Mesendoderm (in vitro differentiated cells): ENCODE results near the gene ZNF789.
"Not testable (repeated sequence)": the region's sequence is repeated elsewhere in the genome, so short reads cannot be mapped to it uniquely, and the experiment has no call there.

Source experiments
- DNase-seq: peaks from one replicate; pipeline ENCODE4 v3.0.0; 2013
- H2AK5ac ChIP-seq: 2 replicates; pipeline ENCODE4 v1.6.1; 2013; ENCODE audit warnings: low read length, inconsistent platforms
- H2BK120ac ChIP-seq: 2 replicates; pipeline ENCODE4 v1.6.1; 2013; ENCODE audit warnings: low read depth, mild to moderate bottlenecking, low read length, moderate library complexity, mixed read lengths
- H2BK15ac ChIP-seq: replicated peaks from 2 replicates; pipeline ENCODE4 v1.6.1; 2013; ENCODE audit warnings: low read depth, mild to moderate bottlenecking, moderate library complexity
- H2BK5ac ChIP-seq: 2 replicates; pipeline ENCODE4 v1.6.1; 2013; ENCODE audit warnings: low read length, inconsistent platforms
- H3K18ac ChIP-seq: 2 replicates; pipeline ENCODE4 v1.6.1; 2013; ENCODE audit warnings: mild to moderate bottlenecking, low read length, mixed read lengths
- H3K23ac ChIP-seq: one replicate; pipeline ENCODE4 v1.6.1; 2013; ENCODE audit warnings: low read length
- H3K27ac ChIP-seq: 2 replicates; pipeline ENCODE4 v1.5.1; 2013; ENCODE audit warnings: low read depth, mild to moderate bottlenecking, inconsistent platforms, low read length, moderate library complexity
- H3K27me3 ChIP-seq: 2 replicates; pipeline ENCODE4 v1.6.1; 2013; ENCODE audit warnings: low read length, control low read depth, mild to moderate bottlenecking, inconsistent platforms; ENCODE audit not compliant: insufficient read depth, poor library complexity
- H3K36me3 ChIP-seq: 2 replicates; pipeline ENCODE4 v1.6.1; 2013; ENCODE audit warnings: low read length, inconsistent platforms; ENCODE audit not compliant: control insufficient read depth, insufficient read depth
- H3K4ac ChIP-seq: one replicate; pipeline ENCODE4 v1.6.1; 2013; ENCODE audit warnings: low read depth, mild to moderate bottlenecking, low read length, moderate library complexity
- H3K4me1 ChIP-seq: 2 replicates; pipeline ENCODE4 v1.6.1; 2013; ENCODE audit warnings: low read depth, low read length, inconsistent platforms; ENCODE audit not compliant: control insufficient read depth
- H3K4me2 ChIP-seq: 2 replicates; pipeline ENCODE4 v1.6.1; 2013; ENCODE audit warnings: low read length
- H3K4me3 ChIP-seq: 2 replicates; pipeline ENCODE4 v1.5.1; 2013; ENCODE audit warnings: mild to moderate bottlenecking, low read length
- H3K56ac ChIP-seq: one replicate; pipeline ENCODE4 v1.6.1; 2013; ENCODE audit warnings: low read length
- H3K79me1 ChIP-seq: 2 replicates; pipeline ENCODE4 v1.6.1; 2013; ENCODE audit warnings: low read length, inconsistent platforms
- H3K79me2 ChIP-seq: 2 replicates; pipeline ENCODE4 v1.6.1; 2013; ENCODE audit warnings: mild to moderate bottlenecking, low read length; ENCODE audit not compliant: control insufficient read depth, insufficient read depth
- H3K9ac ChIP-seq: 2 replicates; pipeline ENCODE4 v1.6.1; 2013; ENCODE audit warnings: low read length, inconsistent platforms
- H4K5ac ChIP-seq: one replicate; pipeline ENCODE4 v1.6.1; 2013; ENCODE audit warnings: low read length
- H4K8ac ChIP-seq: one replicate; pipeline ENCODE4 v1.6.1; 2013; ENCODE audit warnings: low read depth, mild to moderate bottlenecking, control low read depth, low read length, moderate library complexity
- WGBS: extraction: QIAGEN DNeasy Blood & Tissue Kit; methylation state at CpG from one replicate; pipeline ENCODE4 v1.1.7; 2013; ENCODE audit warnings: low lambda C conversion rate, missing lambda C conversion rate; ENCODE audit not compliant: insufficient coverage; ENCODE audit errors: extremely low coverage; 5-methylcytosine and 5-hydroxymethylcytosine counted together

Gene ZNF789

DNA sequence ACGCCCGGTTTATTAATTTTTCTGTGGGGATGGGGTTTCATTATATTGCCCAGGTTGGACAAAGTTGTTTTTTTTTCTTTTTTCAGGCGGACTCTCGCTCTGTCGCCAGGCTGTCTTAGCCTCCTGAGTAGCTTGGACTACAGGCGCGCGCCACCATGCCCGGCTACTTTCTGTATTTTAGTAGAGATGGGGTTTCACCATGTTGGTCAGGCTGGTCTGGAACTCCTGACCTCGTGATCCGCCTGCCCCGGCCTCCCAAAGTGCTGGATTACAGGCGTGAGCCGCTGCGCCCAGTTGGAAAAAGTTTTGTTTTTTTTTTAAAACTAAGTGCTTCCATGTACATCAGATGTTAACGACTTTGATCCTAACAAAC lies 27.9 kb downstream of the ZNF789 start:
- H3K4me1 ChIP-seq, result peaks cover 6% of the 10 kb centered on the region
- peaks cover 37% of the 10 kb centered on the region for H3K79me2 ChIP-seq
- no peak overlapping the region for H3K27ac ChIP-seq
- peak overlapping the region; percentile 8 for H3K4ac ChIP-seq
- peak overlapping the region; percentile 71 for H3K4me3 ChIP-seq
- WGBS, result no CpG with 5 or more reads among the region's 16 CpGs
- no peak overlapping the region for H2BK15ac ChIP-seq
- no peaks in the 10 kb centered on the region for H3K36me3 ChIP-seq
- peak overlapping the region; percentile 48 for H3K4me2 ChIP-seq
- H2AK5ac ChIP-seq, result no peak overlapping the region
- no peak overlapping the region for H3K23ac ChIP-seq
- H4K8ac ChIP-seq, result no peak overlapping the region
- no peaks in the 10 kb centered on the region for H3K27me3 ChIP-seq
- H3K79me1 ChIP-seq, result peaks cover 14% of the 10 kb centered on the region
- no peak overlapping the region for H3K18ac ChIP-seq
- peak overlapping the region; percentile 72 for H3K9ac ChIP-seq
- no peak for DNase-seq
- H3K56ac ChIP-seq, result peak overlapping the region; percentile 82
- no peak overlapping the region for H4K5ac ChIP-seq
- H2BK120ac ChIP-seq, result no peak overlapping the region
- H2BK5ac ChIP-seq, result no peak overlapping the region

DNA sequence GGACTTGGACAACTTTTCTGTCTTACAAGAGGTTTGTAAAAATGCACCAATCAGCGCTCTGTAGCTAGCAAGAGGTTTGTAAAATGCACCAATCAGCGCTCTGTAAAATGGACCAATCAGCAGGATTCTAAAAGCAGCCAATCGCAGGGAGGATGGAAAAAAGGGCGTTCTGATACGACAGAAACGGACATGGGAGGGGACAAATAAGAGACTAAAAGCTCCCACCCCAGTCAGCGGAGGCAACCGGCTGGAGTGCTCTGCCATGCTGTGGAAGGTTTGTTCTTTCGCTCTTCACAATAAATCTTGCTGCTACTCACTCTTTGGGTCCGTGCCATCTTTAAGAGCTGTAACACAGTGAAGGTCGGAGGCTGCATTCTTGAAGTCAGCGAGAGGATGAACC lies 28.5 kb downstream of the ZNF789 start:
- H3K4me1 ChIP-seq, H3K4me2 ChIP-seq, H3K56ac ChIP-seq, H3K27me3 ChIP-seq, H3K9ac ChIP-seq, H2BK120ac ChIP-seq, H3K4me3 ChIP-seq, H3K36me3 ChIP-seq, H4K5ac ChIP-seq, H4K8ac ChIP-seq, H3K18ac ChIP-seq, H2BK15ac ChIP-seq, H3K4ac ChIP-seq, H2AK5ac ChIP-seq, H3K23ac ChIP-seq, H2BK5ac ChIP-seq, H3K27ac ChIP-seq: not testable (repeated sequence)
- peaks cover 17% of the 10 kb centered on the region for H3K79me1 ChIP-seq
- WGBS, result no CpG with 5 or more reads among the region's 12 CpGs
- peaks cover 40% of the 10 kb centered on the region for H3K79me2 ChIP-seq
- DNase-seq, result peak; percentile 36

GRCh38 chr7:99504281-99504602 lies 31.6 kb downstream of the ZNF789 start:
- no CpG with 5 or more reads among the region's 19 CpGs for WGBS
- H3K27ac ChIP-seq, result no peak overlapping the region

DNA sequence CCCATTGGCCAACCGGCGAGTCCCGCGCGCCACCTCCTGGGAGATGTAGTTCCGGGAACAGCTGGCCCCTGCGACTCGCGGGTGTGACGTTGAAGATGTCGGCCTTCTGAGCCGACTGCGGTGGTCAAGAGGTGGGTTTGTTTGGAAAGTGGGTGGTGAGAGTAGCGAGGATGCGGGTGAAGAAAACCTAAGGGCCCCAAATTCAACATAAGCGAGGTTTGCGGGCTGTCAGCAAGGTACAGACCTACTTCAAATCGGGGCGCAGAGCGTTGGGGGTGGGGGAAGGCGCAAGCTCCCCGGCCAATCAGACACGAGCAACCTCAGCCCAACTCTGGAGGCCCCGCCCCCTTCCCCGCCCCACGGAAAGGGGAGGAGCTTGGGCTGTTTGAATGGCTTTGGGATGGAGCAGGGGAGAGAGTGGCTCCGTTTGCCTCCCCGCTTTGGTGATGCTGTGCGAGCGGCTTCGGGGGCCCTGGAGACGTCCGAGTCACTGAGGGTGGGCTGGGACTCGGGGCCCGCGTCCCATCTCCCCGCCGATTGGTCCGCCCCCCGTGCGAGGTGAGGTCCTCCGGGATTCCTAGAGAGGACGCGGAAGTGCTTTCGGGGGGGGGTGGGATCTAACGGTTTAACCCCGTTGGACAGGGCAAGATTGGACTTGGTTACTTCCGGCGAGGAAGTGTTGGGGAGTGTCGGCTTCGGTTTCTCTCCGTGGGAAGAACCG lies 32.1 kb downstream of the ZNF789 start, which contains the start of gene ZKSCAN5:
Gene ZKSCAN5, plus strand, starts transcription at position 60 of the 721 bp plus-strand sequence. CDS start 1,383 bp downstream, outside the sequence.
- no peak within 1 kb of the TSS for H4K8ac ChIP-seq
- peaks cover 19% of the 10 kb centered on the region for H3K79me2 ChIP-seq
- no CpG with 5 or more reads among the region's 53 CpGs for WGBS
- H2BK5ac ChIP-seq, result peak within 1 kb of the TSS; percentile 95
- H3K23ac ChIP-seq, result no peak within 1 kb of the TSS
- no peak within 1 kb of the TSS for H2BK15ac ChIP-seq
- peak within 1 kb of the TSS; percentile 75 for H3K4me2 ChIP-seq
- peak within 1 kb of the TSS; percentile 61 for H2BK120ac ChIP-seq
- H2AK5ac ChIP-seq, result no peak within 1 kb of the TSS
- DNase-seq, result peak; percentile 97
- H3K27me3 ChIP-seq, result no peaks in the 10 kb centered on the region
- no peak within 1 kb of the TSS for H4K5ac ChIP-seq
- peak within 1 kb of the TSS; percentile 89 for H3K56ac ChIP-seq
- H3K79me1 ChIP-seq, result peaks cover 10% of the 10 kb centered on the region
- H3K18ac ChIP-seq, result peak within 1 kb of the TSS; percentile 91
- peaks cover 2% of the 10 kb centered on the region for H3K4me1 ChIP-seq
- no peaks in the 10 kb centered on the region for H3K36me3 ChIP-seq
- peak within 1 kb of the TSS; percentile 91 for H3K27ac ChIP-seq
- peak within 1 kb of the TSS; percentile 69 for H3K4me3 ChIP-seq
- H3K4ac ChIP-seq, result peak within 1 kb of the TSS; percentile 62
- peak within 1 kb of the TSS; percentile 77 for H3K9ac ChIP-seq

More at GRCh38 chr7:99504281-99504602, 31.6 kb downstream of the ZNF789 start:
- peaks cover 2% of the 10 kb centered on the region for H3K4me1 ChIP-seq
- H3K23ac ChIP-seq, result no peak overlapping the region
- H3K4ac ChIP-seq, result no peak overlapping the region
- H4K8ac ChIP-seq, result no peak overlapping the region
- peak; percentile 99 for DNase-seq
- H3K18ac ChIP-seq, result no peak overlapping the region
- H3K9ac ChIP-seq, result peak overlapping the region; percentile 48
- peak overlapping the region; percentile 85 for H3K56ac ChIP-seq
- H3K4me2 ChIP-seq, result peak overlapping the region; percentile 75
- H3K4me3 ChIP-seq, result no peak overlapping the region
- no peaks in the 10 kb centered on the region for H3K36me3 ChIP-seq
- H4K5ac ChIP-seq, result no peak overlapping the region
- no peak overlapping the region for H2AK5ac ChIP-seq
- peaks cover 14% of the 10 kb centered on the region for H3K79me1 ChIP-seq
- H3K79me2 ChIP-seq, result peaks cover 24% of the 10 kb centered on the region
- no peak overlapping the region for H2BK120ac ChIP-seq
- no peaks in the 10 kb centered on the region for H3K27me3 ChIP-seq
- no peak overlapping the region for H2BK15ac ChIP-seq
- no peak overlapping the region for H2BK5ac ChIP-seq

DNA sequence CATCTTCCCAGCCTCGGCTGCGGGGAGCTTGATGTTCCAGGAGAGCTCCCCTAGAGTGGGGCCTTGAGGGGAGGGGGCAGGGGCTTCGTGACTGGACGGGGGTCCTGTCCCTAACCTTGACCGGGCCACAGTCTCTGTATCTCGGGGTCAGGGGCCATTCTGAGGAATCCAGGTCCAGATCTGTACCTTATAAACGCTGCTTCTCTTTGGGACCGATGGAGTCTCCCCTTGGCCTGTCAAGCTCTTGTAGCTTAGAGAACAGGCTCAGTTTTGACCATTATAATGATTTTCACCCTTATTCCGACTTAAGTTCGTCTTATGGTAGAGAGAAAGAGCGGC lies 32.6 kb downstream of the ZNF789 start:
- Histone ChIP-seq H3K79me1 (peaks cover 10% of the 10 kb centered on the region), H3K36me3 (no peaks in the 10 kb centered on the region), H3K27ac (no peak overlapping the region), H2BK15ac (no peak overlapping the region), H4K5ac (no peak overlapping the region), H3K27me3 (no peaks in the 10 kb centered on the region), H3K23ac (no peak overlapping the region), H2AK5ac (no peak overlapping the region), H3K4me2 (peak overlapping the region; percentile 71), H3K79me2 (peaks cover 16% of the 10 kb centered on the region), H3K18ac (peak overlapping the region; percentile 56), H3K56ac (peak overlapping the region; percentile 89), H3K4me1 (peaks cover 2% of the 10 kb centered on the region), H2BK120ac (peak overlapping the region; percentile 61), H4K8ac (no peak overlapping the region), H2BK5ac (no peak overlapping the region), H3K9ac (peak overlapping the region; percentile 77), H3K4ac (peak overlapping the region; percentile 62), H3K4me3 (peak overlapping the region; percentile 69)
- DNase-seq, result no peak
- WGBS, result no CpG with 5 or more reads among the region's 11 CpGs

DNA sequence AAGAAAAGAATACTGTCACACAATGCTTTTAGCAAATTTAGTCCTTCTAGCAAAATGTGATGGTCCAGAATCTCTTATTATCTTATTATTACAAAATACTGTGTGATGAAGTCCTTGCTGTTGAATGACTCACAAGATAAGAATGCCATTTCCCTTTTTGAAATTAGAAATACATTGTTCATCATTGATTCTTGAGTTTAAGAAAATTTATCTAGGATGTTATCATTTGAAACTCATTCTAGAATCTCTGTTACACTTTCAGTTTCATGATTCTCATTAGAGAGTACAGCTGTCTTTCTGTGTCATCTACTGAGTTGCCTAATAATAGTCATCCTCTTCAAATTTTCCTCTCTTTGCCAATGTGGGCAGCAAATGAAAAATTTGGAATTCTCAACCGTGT lies 41.4 kb downstream of the ZNF789 start:
- Histone ChIP-seq H3K18ac (no peak overlapping the region), H3K27ac (no peak overlapping the region), H3K79me2 (no peaks in the 10 kb centered on the region), H3K27me3 (no peaks in the 10 kb centered on the region), H2BK5ac (no peak overlapping the region), H3K4me1 (no peaks in the 10 kb centered on the region), H2BK120ac (no peak overlapping the region), H3K56ac (no peak overlapping the region), H3K4me2 (no peak overlapping the region), H3K36me3 (peaks cover 5% of the 10 kb centered on the region), H3K4me3 (no peak overlapping the region), H4K5ac (no peak overlapping the region), H3K79me1 (no peaks in the 10 kb centered on the region), H3K23ac (no peak overlapping the region), H3K9ac (no peak overlapping the region), H3K4ac (no peak overlapping the region), H4K8ac (no peak overlapping the region), H2BK15ac (no peak overlapping the region), H2AK5ac (no peak overlapping the region)
- DNase-seq, result no peak
- no CpG with 5 or more reads among the region's 1 CpG for WGBS
